ENCODE data around the gene CRTC3. TPM values are rescaled to one million over a fixed set of nuclear protein-coding genes. Genes with fewer than 3 reads are reported as not detected.

CRTC3 gene, protein sequence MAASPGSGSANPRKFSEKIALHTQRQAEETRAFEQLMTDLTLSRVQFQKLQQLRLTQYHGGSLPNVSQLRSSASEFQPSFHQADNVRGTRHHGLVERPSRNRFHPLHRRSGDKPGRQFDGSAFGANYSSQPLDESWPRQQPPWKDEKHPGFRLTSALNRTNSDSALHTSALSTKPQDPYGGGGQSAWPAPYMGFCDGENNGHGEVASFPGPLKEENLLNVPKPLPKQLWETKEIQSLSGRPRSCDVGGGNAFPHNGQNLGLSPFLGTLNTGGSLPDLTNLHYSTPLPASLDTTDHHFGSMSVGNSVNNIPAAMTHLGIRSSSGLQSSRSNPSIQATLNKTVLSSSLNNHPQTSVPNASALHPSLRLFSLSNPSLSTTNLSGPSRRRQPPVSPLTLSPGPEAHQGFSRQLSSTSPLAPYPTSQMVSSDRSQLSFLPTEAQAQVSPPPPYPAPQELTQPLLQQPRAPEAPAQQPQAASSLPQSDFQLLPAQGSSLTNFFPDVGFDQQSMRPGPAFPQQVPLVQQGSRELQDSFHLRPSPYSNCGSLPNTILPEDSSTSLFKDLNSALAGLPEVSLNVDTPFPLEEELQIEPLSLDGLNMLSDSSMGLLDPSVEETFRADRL
- total RNA-seq: 10 to 100 TPM; 27.1 to 28.7 TPM

DNA sequence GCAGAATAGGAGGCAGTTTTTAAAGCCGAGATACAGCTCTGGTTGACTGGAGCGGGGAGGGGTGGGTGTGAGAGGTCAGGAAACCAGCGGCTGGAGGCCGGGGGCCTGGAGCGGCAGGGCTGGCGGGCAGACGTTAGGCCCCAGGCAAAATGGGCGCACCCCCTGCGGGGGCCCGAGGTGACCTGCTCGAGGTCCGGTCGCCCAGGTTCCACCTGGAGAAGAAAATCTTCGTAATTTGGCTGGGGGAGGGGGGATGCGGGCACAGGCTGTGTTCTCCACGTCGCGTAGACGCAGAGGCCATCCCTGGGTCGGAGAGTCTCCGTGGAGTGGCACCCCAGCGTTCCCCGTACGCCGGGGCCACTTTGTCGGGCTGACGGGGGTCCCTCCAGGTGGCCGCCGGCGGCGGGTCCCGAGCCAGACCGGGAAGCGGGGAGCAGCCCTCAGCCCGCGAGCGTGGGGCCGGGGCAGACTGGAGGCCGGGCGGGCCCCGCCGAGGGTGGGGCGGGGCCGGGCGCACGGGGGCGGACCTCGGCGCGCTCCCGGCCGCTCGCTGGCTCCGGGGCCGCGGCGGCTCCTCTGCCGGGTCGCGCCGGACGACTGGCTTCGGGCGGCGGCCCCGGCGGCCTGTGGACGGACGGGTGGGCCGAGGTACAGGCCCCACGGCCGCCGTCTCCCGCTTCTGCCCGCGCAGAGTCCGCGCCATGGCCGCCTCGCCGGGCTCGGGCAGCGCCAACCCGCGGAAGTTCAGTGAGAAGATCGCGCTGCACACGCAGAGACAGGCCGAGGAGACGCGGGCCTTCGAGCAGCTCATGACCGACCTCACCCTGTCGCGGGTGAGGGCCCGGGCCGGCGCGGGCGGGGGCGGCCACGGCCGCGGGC is at the start of gene CRTC3:
CRTC3 (plus strand) TSS at position 553 of the 879 bp plus-strand sequence; CDS start at position 702, 149 bp downstream.
- intact Hi-C loops (cut with micrococcal nuclease): loop anchor here (1.0 to 5.0 kb wide), 2 partner anchors 9 to 38 kb away; no protein-coding TSS in a partner anchor
- H3K27ac Mint-ChIP-seq: peak within 1 kb of the TSS; percentile 94
- ATAC-seq (peak; percentile 85), DNase-seq (peak; percentile 58)
- ChIA-PET POLR2A (interaction anchor here (0.6 to 1.9 kb wide), 11 partner anchors 9 to 341 kb away, joined by 3 to 9 read pairs (median 5); partner anchors contain the start of gene IQGAP1), CTCF (interaction anchor here (1.0 to 2.5 kb wide), 5 partner anchors 9 to 78 kb away, joined by 3 to 11 read pairs (median 5); no protein-coding TSS in a partner anchor)
- H3K4me1 Mint-ChIP-seq (ENCODE audit: low read depth): peaks cover 42% of the 10 kb centered on the region
- no peaks in the 10 kb centered on the region for H3K27me3 Mint-ChIP-seq
- TF ChIP-seq, protein P1, sequence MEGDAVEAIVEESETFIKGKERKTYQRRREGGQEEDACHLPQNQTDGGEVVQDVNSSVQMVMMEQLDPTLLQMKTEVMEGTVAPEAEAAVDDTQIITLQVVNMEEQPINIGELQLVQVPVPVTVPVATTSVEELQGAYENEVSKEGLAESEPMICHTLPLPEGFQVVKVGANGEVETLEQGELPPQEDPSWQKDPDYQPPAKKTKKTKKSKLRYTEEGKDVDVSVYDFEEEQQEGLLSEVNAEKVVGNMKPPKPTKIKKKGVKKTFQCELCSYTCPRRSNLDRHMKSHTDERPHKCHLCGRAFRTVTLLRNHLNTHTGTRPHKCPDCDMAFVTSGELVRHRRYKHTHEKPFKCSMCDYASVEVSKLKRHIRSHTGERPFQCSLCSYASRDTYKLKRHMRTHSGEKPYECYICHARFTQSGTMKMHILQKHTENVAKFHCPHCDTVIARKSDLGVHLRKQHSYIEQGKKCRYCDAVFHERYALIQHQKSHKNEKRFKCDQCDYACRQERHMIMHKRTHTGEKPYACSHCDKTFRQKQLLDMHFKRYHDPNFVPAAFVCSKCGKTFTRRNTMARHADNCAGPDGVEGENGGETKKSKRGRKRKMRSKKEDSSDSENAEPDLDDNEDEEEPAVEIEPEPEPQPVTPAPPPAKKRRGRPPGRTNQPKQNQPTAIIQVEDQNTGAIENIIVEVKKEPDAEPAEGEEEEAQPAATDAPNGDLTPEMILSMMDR (IDR thresholded peaks at IDR 0.05): no peak
- H3K36me3 Mint-ChIP-seq (ENCODE audit: low read depth): peaks cover 14% of the 10 kb centered on the region
- H3K4me3 Mint-ChIP-seq: peak within 1 kb of the TSS; percentile 99
- H3K9me3 Mint-ChIP-seq: no peaks in the 10 kb centered on the region

DNA sequence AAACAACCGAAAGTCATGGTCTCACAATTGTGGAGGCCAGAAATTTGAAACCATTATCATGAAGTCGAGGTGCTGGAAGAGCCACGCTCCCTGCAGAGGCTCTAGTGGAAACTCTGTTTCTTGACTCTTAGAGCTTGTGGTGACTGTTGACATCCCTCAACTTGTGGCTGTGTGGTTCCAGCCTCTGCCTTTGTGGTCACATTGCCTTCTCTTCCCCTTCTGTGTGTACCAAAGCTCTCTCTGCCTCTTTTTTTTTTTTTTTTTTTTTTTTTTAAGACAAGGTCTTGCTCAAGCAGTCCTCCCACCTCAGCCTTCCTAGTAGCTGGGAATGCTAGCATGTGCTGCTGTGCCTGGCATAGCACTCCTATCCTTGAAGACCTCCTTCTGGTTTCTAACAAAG is 48.7 kb upstream of the CRTC3 start:
- TF ChIP-seq, protein P1 (IDR thresholded peaks at IDR 0.05): no peak
- H3K4me3 Mint-ChIP-seq: no peak overlapping the region
- peak overlapping the region; percentile 53 for H3K27ac Mint-ChIP-seq
- peak; percentile 50 for DNase-seq
- ChIA-PET CTCF (interaction anchor here (1.1 to 4.1 kb wide), 20 partner anchors 9 to 468 kb away, joined by 3 to 86 read pairs (median 9); no protein-coding TSS in a partner anchor), POLR2A (interaction anchor here (0.7 to 1.1 kb wide), 3 partner anchors 20 to 135 kb away, joined by 3 to 4 read pairs (median 4); no protein-coding TSS in a partner anchor)
- intact Hi-C loops (cut with micrococcal nuclease): loop anchor here (10.0 kb wide), 1 partner anchor 134 kb away; no protein-coding TSS in a partner anchor
- peaks cover 25% of the 10 kb centered on the region for H3K4me1 Mint-ChIP-seq (ENCODE audit: low read depth)
- no peaks in the 10 kb centered on the region for H3K9me3 Mint-ChIP-seq
- ATAC-seq: peak; percentile 47
- no peaks in the 10 kb centered on the region for H3K27me3 Mint-ChIP-seq
- H3K36me3 Mint-ChIP-seq (ENCODE audit: low read depth): peaks cover 51% of the 10 kb centered on the region

DNA sequence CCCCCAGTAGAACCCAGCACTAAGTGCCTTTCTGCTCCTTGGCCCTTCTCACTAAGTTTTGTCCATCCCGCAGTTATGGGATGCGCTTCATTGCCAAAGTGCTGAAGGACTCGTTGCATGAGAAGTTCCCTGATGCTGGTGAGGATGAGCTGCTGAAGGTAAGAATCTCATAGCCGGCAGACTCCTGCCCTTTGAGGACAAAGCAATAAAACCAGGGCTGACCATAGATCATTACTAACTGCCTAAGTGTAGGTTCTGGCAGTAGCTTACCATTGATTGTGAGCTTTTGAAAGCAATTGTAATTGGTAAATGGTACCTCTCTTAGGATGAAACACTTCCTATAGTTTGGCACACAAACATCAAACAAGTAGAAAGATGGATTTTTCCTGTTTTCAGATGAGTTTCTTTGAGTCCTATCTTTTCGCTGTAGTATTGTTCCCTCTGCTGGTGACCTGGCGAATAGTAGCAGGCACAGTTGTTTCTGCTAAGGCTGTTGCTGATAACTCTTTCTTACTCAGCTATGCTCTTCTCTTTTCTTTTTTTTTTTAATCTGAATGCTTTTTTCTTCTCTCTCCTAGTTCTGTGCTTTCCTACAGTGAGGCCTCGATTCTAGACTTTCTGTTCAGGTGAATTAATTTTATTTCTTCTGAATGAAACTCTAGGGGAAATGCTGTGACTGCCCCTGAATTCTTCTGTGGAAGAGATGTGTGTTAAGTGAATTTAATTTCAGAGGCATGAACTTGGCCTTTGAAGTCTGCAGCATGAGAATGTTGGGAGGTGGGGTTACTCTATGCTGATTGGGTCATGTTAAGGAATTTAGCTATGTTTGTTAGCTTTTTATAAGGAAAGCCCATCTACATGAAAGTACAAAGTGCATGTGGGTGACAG is 47.4 kb upstream of the CRTC3 start:
- Mint-ChIP-seq H3K4me1 (ENCODE audit: low read depth) (peaks cover 25% of the 10 kb centered on the region), H3K36me3 (ENCODE audit: low read depth) (peaks cover 54% of the 10 kb centered on the region), H3K4me3 (no peak overlapping the region), H3K9me3 (no peaks in the 10 kb centered on the region), H3K27ac (no peak overlapping the region), H3K27me3 (no peaks in the 10 kb centered on the region)
- peak; percentile 74 for ATAC-seq
- POLR2A ChIA-PET: interaction anchor here (1.0 kb wide), 2 partner anchors 115 to 163 kb away, joined by 3 read pairs; no protein-coding TSS in a partner anchor
- intact Hi-C loops (cut with micrococcal nuclease): loop anchor here (1.0 to 10.0 kb wide), 3 partner anchors 120 to 162 kb away; no protein-coding TSS in a partner anchor
- DNase-seq: peak; percentile 62
- CTCF ChIA-PET: interaction anchor here (0.6 to 4.1 kb wide), 56 partner anchors 8 to 466 kb away, joined by 3 to 86 read pairs (median 4); partner anchors contain the start of gene IQGAP1
- TF ChIP-seq, protein P1 (IDR thresholded peaks at IDR 0.05): peak; percentile 74

DNA sequence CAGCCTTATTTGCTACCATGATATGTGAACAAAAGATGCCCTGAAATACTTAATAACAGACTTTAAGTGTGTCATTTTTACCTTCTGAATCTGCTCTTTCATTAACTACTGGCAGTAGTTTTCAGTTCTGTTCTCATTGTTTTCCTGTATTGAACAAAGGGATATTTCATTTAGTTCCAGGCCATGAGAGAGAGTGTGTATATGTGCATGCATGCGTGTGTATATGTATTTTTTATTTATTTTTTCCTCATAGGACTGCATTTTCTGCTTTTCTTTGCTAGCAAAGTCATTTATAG is 46.8 kb upstream of the CRTC3 start:
- peaks cover 53% of the 10 kb centered on the region for H3K36me3 Mint-ChIP-seq (ENCODE audit: low read depth)
- ATAC-seq (no peak), DNase-seq (no peak)
- no peak overlapping the region for H3K4me3 Mint-ChIP-seq
- H3K27ac Mint-ChIP-seq: no peak overlapping the region
- no peaks in the 10 kb centered on the region for H3K9me3 Mint-ChIP-seq
- no peaks in the 10 kb centered on the region for H3K27me3 Mint-ChIP-seq
- intact Hi-C loops (cut with micrococcal nuclease): loop anchor here (10.0 kb wide), 1 partner anchor 132 kb away; no protein-coding TSS in a partner anchor
- ChIA-PET POLR2A (interaction anchor here (1.0 kb wide), 1 partner anchor 163 kb away, joined by 3 read pairs; no protein-coding TSS in a partner anchor), CTCF (interaction anchor here (0.6 to 4.1 kb wide), 39 partner anchors 7 to 403 kb away, joined by 3 to 86 read pairs (median 6); partner anchors contain the start of gene IQGAP1)
- TF ChIP-seq, protein P1 (IDR thresholded peaks at IDR 0.05): no peak
- H3K4me1 Mint-ChIP-seq (ENCODE audit: low read depth): peaks cover 25% of the 10 kb centered on the region

Data from activated CD8-positive, alpha-beta T cell treated with anti-CD3 and anti-CD28 coated beads for 36 hours (primary cell).